OCI-LY7 (cell line): ENCODE results near the gene ZC3H18. TPM values are rescaled to one million over a fixed set of nuclear protein-coding genes. Genes with fewer than 3 reads are reported as not detected.

ENCODE experiments used
- BruUV-seq: library from RNA; stranded (reverse); fragments of 400-500 nt; replicated peaks from 2 replicates; lab custom pipeline; 2021; lab: Mats Ljungman, UMichigan
- CTCF ChIA-PET: fragments of 300-600 bp; sonication (Branson Sonifier 250); formaldehyde crosslinking; loops from one replicate; lab custom pipeline; 2022; ENCODE audit warnings: antibody characterized with exemption; ENCODE audit not compliant: unreplicated experiment; lab: Charles Lee
- POLR2A ChIA-PET: fragments of 300-600 bp; sonication (Branson Sonifier 250); formaldehyde crosslinking; loops from one replicate; lab custom pipeline; 2022; ENCODE audit warnings: antibody characterized with exemption; lab: Charles Lee
- DNase-seq: peaks from one replicate; pipeline ENCODE4 v3.0.0-alpha.2; 2015; ENCODE audit warnings: low spot score
- H2AFZ ChIP-seq: fragments of 200-600 bp; sonication (generic), shearing (Covaris generic); 2 replicates; pipeline ENCODE4 v1.6.1; 2014; ENCODE audit warnings: mild to moderate bottlenecking, antibody characterized with exemption, low read length, moderate library complexity
- H3K27ac ChIP-seq: fragments of 200-600 bp; sonication (generic); 2 replicates; pipeline ENCODE4 v1.5.1; 2014; ENCODE audit warnings: mixed run types, low read depth, mild to moderate bottlenecking, moderate library complexity, low read length, inconsistent platforms; ENCODE audit not compliant: poor library complexity, severe bottlenecking
- H3K36me3 ChIP-seq: fragments of 200-600 bp; sonication (generic); 2 replicates; pipeline ENCODE4 v1.6.1; 2014; ENCODE audit warnings: mild to moderate bottlenecking, antibody characterized with exemption, low read length, moderate library complexity, mixed read lengths; ENCODE audit not compliant: insufficient read depth
- H3K4me1 ChIP-seq: fragments of 200-600 bp; sonication (generic); 2 replicates; pipeline ENCODE4 v1.5.1; 2014; ENCODE audit warnings: mild to moderate bottlenecking, low read length; ENCODE audit not compliant: insufficient read depth, poor library complexity, severe bottlenecking
- H3K4me2 ChIP-seq: fragments of 200-600 bp; sonication (generic); 2 replicates; pipeline ENCODE4 v1.6.1; 2014; ENCODE audit warnings: mild to moderate bottlenecking, low read length
- H3K4me3 ChIP-seq: fragments of 200-600 bp; sonication (generic); 2 replicates; pipeline ENCODE4 v1.5.1; 2014; ENCODE audit warnings: mild to moderate bottlenecking, low read depth, low read length; ENCODE audit not compliant: poor library complexity, severe bottlenecking
- H3K79me2 ChIP-seq: fragments of 200-600 bp; sonication (generic); 2 replicates; pipeline ENCODE4 v1.6.1; 2016; ENCODE audit warnings: low read depth, mild to moderate bottlenecking, low read length, moderate library complexity, mixed read lengths; ENCODE audit not compliant: insufficient read depth
- H3K9me2 ChIP-seq: fragments of 200-600 bp; sonication (generic); 2 replicates; pipeline ENCODE4 v1.6.1; 2016; ENCODE audit warnings: mild to moderate bottlenecking, low read length, mixed read lengths; ENCODE audit not compliant: insufficient read depth
- H3K9me3 ChIP-seq: fragments of 200-600 bp; sonication (generic); 2 replicates; pipeline ENCODE4 v1.6.1; 2014; ENCODE audit warnings: mild to moderate bottlenecking, mixed run types, low read length, mixed read lengths
- H4K20me1 ChIP-seq: fragments of 200-600 bp; sonication (generic); 2 replicates; pipeline ENCODE4 v1.6.1; 2014; ENCODE audit warnings: mild to moderate bottlenecking, antibody characterized with exemption, low read length, moderate library complexity, mixed read lengths; ENCODE audit not compliant: insufficient read depth
- CTCF ChIP-seq: fragments of 200-600 bp; sonication (generic); conservative IDR thresholded peaks from 2 replicates; pipeline ENCODE4 v1.5.1; 2014; ENCODE audit warnings: mild to moderate bottlenecking, antibody characterized with exemption, low read length, moderate library complexity, mixed read lengths
- EZH2phosphoT487 ChIP-seq: fragments of 200-600 bp; sonication (generic); IDR thresholded peaks from 2 replicates; pipeline ENCODE4 v1.6.1; 2018; ENCODE audit warnings: low read depth, borderline replicate concordance, mild to moderate bottlenecking, mixed run types, antibody characterized with exemption, low read length, moderate library complexity, mixed read lengths
- intact Hi-C: fragments of 100-400 bp; cut with micrococcal nuclease; formaldehyde crosslinking; loops from one replicate; pipeline ENCODE4 v1.10.0; 2022; ENCODE audit not compliant: unreplicated experiment
- total RNA-seq, 2 experiments: library from RNA; depleted of rRNA in 1 of 2; stranded (reverse); fragments of >200 nt in 1 of 2; shearing (Covaris generic) in 1 of 2; gene quantifications; 2 replicates each; pipeline ENCODE4 v1.2.3, GENCODE V29; 2014 to 2022

Gene ZC3H18
- total RNA-seq, 2 experiments from 2014 or later = 22.2 to 79.0 TPM

- Histone ChIP-seq H3K27ac (no peak overlapping the region), H2AFZ (no peak overlapping the region), H3K9me2 (no peaks in the 10 kb centered on the region), H4K20me1 (no peaks in the 10 kb centered on the region), H3K4me3 (peak overlapping the region; percentile 92), H3K79me2 (no peaks in the 10 kb centered on the region), H3K9me3 (no peaks in the 10 kb centered on the region), H3K4me1 (peaks cover 14% of the 10 kb centered on the region), H3K36me3 (0 out of 2 replicates have a peak, but pooled peaks cover 3% of the 10 kb centered on the region), H3K4me2 (peak overlapping the region; percentile 70)
- CTCF ChIA-PET = no interaction called here
- TSS peak; percentile 63 for BruUV-seq
- intact Hi-C loops = loop anchor here (2.0 kb wide), 1 partner anchor 27 kb away; no protein-coding TSS in a partner anchor
- POLR2A ChIA-PET = no interaction called here
- no peak for TF ChIP-seq EZH2phosphoT487
- no peak for TF ChIP-seq CTCF
- DNase-seq = no peak
Observed at GRCh38 chr16:88535191-88535856, 34.9 kb upstream of the ZC3H18 start.

GRCh38 chr16:88535857-88536222, 34.4 kb upstream of the ZC3H18 start:
- Histone ChIP-seq H3K79me2 (no peaks in the 10 kb centered on the region), H3K4me2 (no peak overlapping the region), H3K4me1 (peaks cover 14% of the 10 kb centered on the region), H3K27ac (no peak overlapping the region), H3K9me3 (no peaks in the 10 kb centered on the region), H3K36me3 (0 out of 2 replicates have a peak, but pooled peaks cover 3% of the 10 kb centered on the region), H3K4me3 (no peak overlapping the region), H3K9me2 (no peaks in the 10 kb centered on the region), H2AFZ (no peak overlapping the region), H4K20me1 (no peaks in the 10 kb centered on the region)
- TF ChIP-seq EZH2phosphoT487 = no peak
- TF ChIP-seq CTCF = no peak
- ChIA-PET CTCF (no interaction called here), POLR2A (interaction anchor here (0.8 kb wide), 1 partner anchor 34 kb away, joined by 3 read pairs; the partner anchor contains the start of gene ZC3H18)
- DNase-seq = no peak
- intact Hi-C loops = loop anchor here (2.0 kb wide), 1 partner anchor 27 kb away; no protein-coding TSS in a partner anchor
- no TSS peak for BruUV-seq

- Histone ChIP-seq H2AFZ (no peak overlapping the region), H4K20me1 (no peaks in the 10 kb centered on the region), H3K4me2 (no peak overlapping the region), H3K27ac (no peak overlapping the region), H3K79me2 (no peaks in the 10 kb centered on the region), H3K36me3 (0 out of 2 replicates have a peak, but pooled peaks cover 3% of the 10 kb centered on the region), H3K9me3 (no peaks in the 10 kb centered on the region), H3K9me2 (no peaks in the 10 kb centered on the region), H3K4me3 (no peak overlapping the region), H3K4me1 (peaks cover 14% of the 10 kb centered on the region)
- no TSS peak for BruUV-seq
- no peak for DNase-seq
- TF ChIP-seq EZH2phosphoT487 (no peak), CTCF (no peak)
- POLR2A ChIA-PET = interaction anchor here (0.8 kb wide), 1 partner anchor 33 kb away, joined by 3 read pairs; the partner anchor contains the start of gene ZC3H18
- intact Hi-C loops = no loop called here
- CTCF ChIA-PET = no interaction called here
Observed at GRCh38 chr16:88536510-88536909, 33.7 kb upstream of the ZC3H18 start.
